T-helper 2 cell treated with Interferon-gamma antibody and Interleukin-4, amounts not matched to agents 5 μg/mL and 100 μg/mL, for 36 hours (primary cell): ENCODE data around the gene GPAT2.
"Not testable (repeated sequence)": the region's sequence is repeated elsewhere in the genome, so short reads cannot be mapped to it uniquely, and the experiment has no call there.

Experiments
- DNase-seq: peaks from one replicate; pipeline ENCODE4 v3.0.0; 2021; ENCODE audit warnings: low spot score
- H3K27ac Mint-ChIP-seq: one replicate; pipeline ENCODE4 v1.8.0; 2021; ENCODE audit warnings: mild to moderate bottlenecking, mixed read lengths
- H3K27me3 Mint-ChIP-seq: one replicate; pipeline ENCODE4 v1.8.0; 2021; ENCODE audit warnings: low read depth, mixed read lengths
- H3K36me3 Mint-ChIP-seq: one replicate; pipeline ENCODE4 v1.8.0; 2021; ENCODE audit warnings: low read depth, mixed read lengths
- H3K4me1 Mint-ChIP-seq: one replicate; pipeline ENCODE4 v1.8.0; 2021; ENCODE audit warnings: low read depth, mixed read lengths
- H3K4me3 Mint-ChIP-seq: one replicate; pipeline ENCODE4 v1.8.0; 2022; ENCODE audit warnings: mild to moderate bottlenecking, moderate library complexity, mixed read lengths
- H3K9me3 Mint-ChIP-seq: one replicate; pipeline ENCODE4 v1.8.0; 2021; ENCODE audit warnings: mixed read lengths

GPAT2 gene

GRCh38 chr2:96069878-96070277 is 35.2 kb upstream of the GPAT2 start:
- not testable (repeated sequence) for H3K36me3 Mint-ChIP-seq, H3K27ac Mint-ChIP-seq, H3K9me3 Mint-ChIP-seq, H3K4me1 Mint-ChIP-seq, H3K27me3 Mint-ChIP-seq, H3K4me3 Mint-ChIP-seq, DNase-seq

GRCh38 chr2:96067902-96068581 is 33.3 kb upstream of the GPAT2 start:
- H3K36me3 Mint-ChIP-seq, DNase-seq, H3K27ac Mint-ChIP-seq, H3K9me3 Mint-ChIP-seq, H3K4me3 Mint-ChIP-seq, H3K4me1 Mint-ChIP-seq, H3K27me3 Mint-ChIP-seq: not testable (repeated sequence)

- DNase-seq, H3K4me1 Mint-ChIP-seq, H3K36me3 Mint-ChIP-seq, H3K27ac Mint-ChIP-seq, H3K4me3 Mint-ChIP-seq, H3K27me3 Mint-ChIP-seq, H3K9me3 Mint-ChIP-seq: not testable (repeated sequence)
Measured at GRCh38 chr2:96067098-96067660, 32.5 kb upstream of the GPAT2 start.

- not testable (repeated sequence) for H3K4me1 Mint-ChIP-seq, H3K4me3 Mint-ChIP-seq, H3K27me3 Mint-ChIP-seq, H3K9me3 Mint-ChIP-seq, H3K27ac Mint-ChIP-seq, DNase-seq, H3K36me3 Mint-ChIP-seq
Measured at GRCh38 chr2:96066511-96066910, 31.8 kb upstream of the GPAT2 start.

GRCh38 chr2:96065954-96066353 is 31.2 kb upstream of the GPAT2 start:
- H3K27ac Mint-ChIP-seq, H3K4me3 Mint-ChIP-seq, H3K9me3 Mint-ChIP-seq, H3K4me1 Mint-ChIP-seq, H3K27me3 Mint-ChIP-seq, DNase-seq, H3K36me3 Mint-ChIP-seq: not testable (repeated sequence)

GRCh38 chr2:96065381-96065930 is 30.7 kb upstream of the GPAT2 start:
- Mint-ChIP-seq H3K9me3 (no peaks in the 10 kb centered on the region), H3K36me3 (no peaks in the 10 kb centered on the region), H3K4me1 (no peaks in the 10 kb centered on the region), H3K27me3 (no peaks in the 10 kb centered on the region), H3K27ac (no peak overlapping the region), H3K4me3 (no peak overlapping the region)
- DNase-seq: no peak

GRCh38 chr2:96064760-96065159 is 30.0 kb upstream of the GPAT2 start:
- H3K9me3 Mint-ChIP-seq, DNase-seq, H3K4me1 Mint-ChIP-seq, H3K36me3 Mint-ChIP-seq, H3K27me3 Mint-ChIP-seq, H3K27ac Mint-ChIP-seq, H3K4me3 Mint-ChIP-seq: not testable (repeated sequence)

GRCh38 chr2:96064047-96064675 is 29.4 kb upstream of the GPAT2 start:
- H3K27me3 Mint-ChIP-seq, H3K27ac Mint-ChIP-seq, H3K9me3 Mint-ChIP-seq, H3K4me1 Mint-ChIP-seq, H3K36me3 Mint-ChIP-seq, H3K4me3 Mint-ChIP-seq, DNase-seq: not testable (repeated sequence)

- H3K9me3 Mint-ChIP-seq, H3K27me3 Mint-ChIP-seq, H3K4me1 Mint-ChIP-seq, H3K36me3 Mint-ChIP-seq, H3K4me3 Mint-ChIP-seq, H3K27ac Mint-ChIP-seq: not testable (repeated sequence)
- DNase-seq: peak; percentile 66
Measured at GRCh38 chr2:96063116-96063899, 28.6 kb upstream of the GPAT2 start.

- H3K4me1 Mint-ChIP-seq, H3K27me3 Mint-ChIP-seq, H3K4me3 Mint-ChIP-seq, H3K36me3 Mint-ChIP-seq, H3K27ac Mint-ChIP-seq, DNase-seq, H3K9me3 Mint-ChIP-seq: not testable (repeated sequence)
Measured at GRCh38 chr2:96062483-96062882, 27.8 kb upstream of the GPAT2 start.

GRCh38 chr2:96061901-96062300 is 27.2 kb upstream of the GPAT2 start:
- DNase-seq, H3K4me3 Mint-ChIP-seq, H3K27me3 Mint-ChIP-seq, H3K27ac Mint-ChIP-seq, H3K9me3 Mint-ChIP-seq, H3K36me3 Mint-ChIP-seq, H3K4me1 Mint-ChIP-seq: not testable (repeated sequence)

GRCh38 chr2:96061197-96061817 is 26.6 kb upstream of the GPAT2 start:
- not testable (repeated sequence) for H3K4me3 Mint-ChIP-seq, H3K27me3 Mint-ChIP-seq, H3K27ac Mint-ChIP-seq, H3K4me1 Mint-ChIP-seq, H3K36me3 Mint-ChIP-seq, H3K9me3 Mint-ChIP-seq, DNase-seq

GRCh38 chr2:96060325-96060724 is 25.6 kb upstream of the GPAT2 start:
- H3K4me3 Mint-ChIP-seq, H3K36me3 Mint-ChIP-seq, H3K27me3 Mint-ChIP-seq, H3K9me3 Mint-ChIP-seq, H3K27ac Mint-ChIP-seq, DNase-seq, H3K4me1 Mint-ChIP-seq: not testable (repeated sequence)

GRCh38 chr2:96059443-96059842 is 24.7 kb upstream of the GPAT2 start:
- H3K4me3 Mint-ChIP-seq, DNase-seq, H3K9me3 Mint-ChIP-seq, H3K27ac Mint-ChIP-seq, H3K4me1 Mint-ChIP-seq, H3K36me3 Mint-ChIP-seq, H3K27me3 Mint-ChIP-seq: not testable (repeated sequence)
